DOHH2 (cell line): ENCODE results near the gene NCSTN.

Experiments used
- H3F3A ChIP-seq: fragments of 200-600 bp; sonication (generic), shearing (Covaris generic); 2 replicates; pipeline ENCODE4 v1.6.0; 2016; ENCODE audit warnings: antibody characterized with exemption, mild to moderate bottlenecking; ENCODE audit not compliant: control insufficient read depth, insufficient read depth
- H3K27ac ChIP-seq: fragments of 200-600 bp; sonication (generic); 2 replicates; pipeline ENCODE4 v1.5.1; 2014; ENCODE audit warnings: low read depth, mild to moderate bottlenecking, low read length, moderate library complexity
- H3K27me3 ChIP-seq: fragments of 200-600 bp; sonication (generic); 2 replicates; pipeline ENCODE4 v1.6.1; 2014; ENCODE audit warnings: mild to moderate bottlenecking, low read length, mixed read lengths; ENCODE audit not compliant: control insufficient read depth
- H3K36me3 ChIP-seq: fragments of 200-600 bp; sonication (generic); 2 replicates; pipeline ENCODE4 v1.6.1; 2014; ENCODE audit warnings: mild to moderate bottlenecking, low read length, moderate library complexity, mixed read lengths; ENCODE audit not compliant: control insufficient read depth
- H3K4me1 ChIP-seq: fragments of 200-600 bp; sonication (generic); 2 replicates; pipeline ENCODE4 v1.6.1; 2014; ENCODE audit warnings: mild to moderate bottlenecking, low read length, mixed read lengths; ENCODE audit not compliant: control insufficient read depth
- H3K4me2 ChIP-seq: fragments of 200-600 bp; sonication (generic); 2 replicates; pipeline ENCODE4 v1.6.0; 2014; ENCODE audit warnings: mild to moderate bottlenecking, low read length, moderate library complexity
- H3K4me3 ChIP-seq: fragments of 200-600 bp; sonication (generic); 2 replicates; pipeline ENCODE4 v1.5.1; 2014; ENCODE audit warnings: mild to moderate bottlenecking, low read length, mixed read lengths
- H3K79me2 ChIP-seq: fragments of 200-600 bp; sonication (generic); 2 replicates; pipeline ENCODE4 v1.6.1; 2014; ENCODE audit warnings: mild to moderate bottlenecking, low read length, mixed read lengths; ENCODE audit not compliant: control insufficient read depth
- H3K9me2 ChIP-seq: fragments of 200-600 bp; sonication (generic); replicated peaks from 2 replicates; pipeline ENCODE4 v1.6.1; 2014; ENCODE audit warnings: mild to moderate bottlenecking, low read length, mixed read lengths; ENCODE audit not compliant: control insufficient read depth
- H3K9me3 ChIP-seq: fragments of 200-600 bp; sonication (generic); 2 replicates; pipeline ENCODE4 v1.6.1; 2014; ENCODE audit warnings: antibody characterized with exemption, low read length, mixed read lengths; ENCODE audit not compliant: control insufficient read depth, insufficient read depth
- H4K20me1 ChIP-seq: fragments of 200-600 bp; sonication (generic); 2 replicates; pipeline ENCODE4 v1.6.0; 2014; ENCODE audit warnings: low read depth, mild to moderate bottlenecking, antibody characterized with exemption, low read length, moderate library complexity; ENCODE audit not compliant: control insufficient read depth, insufficient read depth
- CTCF ChIP-seq: fragments of 200-600 bp; sonication (generic); IDR thresholded peaks from one replicate; pipeline ENCODE4 v1.5.1; 2014; ENCODE audit warnings: antibody characterized with exemption, mild to moderate bottlenecking, low read depth, low read length; ENCODE audit not compliant: poor library complexity, severe bottlenecking
- EZH2phosphoT487 ChIP-seq: fragments of 200-600 bp; sonication (generic); IDR thresholded peaks from 2 replicates; pipeline ENCODE4 v1.6.1; 2017; ENCODE audit warnings: borderline replicate concordance, mild to moderate bottlenecking, antibody characterized with exemption, low read length, moderate library complexity, mixed read lengths

NCSTN gene

GRCh38 chr1:160404094-160404493 is 60.9 kb downstream of the NCSTN start:
- H3F3A ChIP-seq: no peaks in the 10 kb centered on the region
- peaks cover 46% of the 10 kb centered on the region for H3K27me3 ChIP-seq
- H4K20me1 ChIP-seq: no peaks in the 10 kb centered on the region
- no peak overlapping the region for H3K4me3 ChIP-seq
- H3K9me2 ChIP-seq: no peaks in the 10 kb centered on the region
- H3K36me3 ChIP-seq: no peaks in the 10 kb centered on the region
- no peak overlapping the region for H3K27ac ChIP-seq
- H3K4me1 ChIP-seq: peaks cover 12% of the 10 kb centered on the region
- H3K9me3 ChIP-seq: no peaks in the 10 kb centered on the region
- TF ChIP-seq CTCF (no peak), EZH2phosphoT487 (no peak)
- no peaks in the 10 kb centered on the region for H3K79me2 ChIP-seq
- no peak overlapping the region for H3K4me2 ChIP-seq

GRCh38 chr1:160405331-160405877 is 62.2 kb downstream of the NCSTN start:
- no peaks in the 10 kb centered on the region for H3K36me3 ChIP-seq
- no peaks in the 10 kb centered on the region for H3K79me2 ChIP-seq
- no peaks in the 10 kb centered on the region for H3K9me3 ChIP-seq
- no peaks in the 10 kb centered on the region for H3K9me2 ChIP-seq
- TF ChIP-seq CTCF (no peak), EZH2phosphoT487 (no peak)
- no peak overlapping the region for H3K27ac ChIP-seq
- H3K4me3 ChIP-seq: no peak overlapping the region
- no peaks in the 10 kb centered on the region for H3F3A ChIP-seq
- H4K20me1 ChIP-seq: no peaks in the 10 kb centered on the region
- no peak overlapping the region for H3K4me2 ChIP-seq
- peaks cover 37% of the 10 kb centered on the region for H3K27me3 ChIP-seq
- H3K4me1 ChIP-seq: peaks cover 10% of the 10 kb centered on the region

- H4K20me1 ChIP-seq: no peaks in the 10 kb centered on the region
- no peaks in the 10 kb centered on the region for H3K9me3 ChIP-seq
- no peak for TF ChIP-seq EZH2phosphoT487
- no peak for TF ChIP-seq CTCF
- peaks cover 28% of the 10 kb centered on the region for H3K27me3 ChIP-seq
- H3K79me2 ChIP-seq: no peaks in the 10 kb centered on the region
- H3K4me3 ChIP-seq: no peak overlapping the region
- H3K4me2 ChIP-seq: no peak overlapping the region
- H3K36me3 ChIP-seq: no peaks in the 10 kb centered on the region
- no peaks in the 10 kb centered on the region for H3K9me2 ChIP-seq
- H3K27ac ChIP-seq: no peak overlapping the region
- H3F3A ChIP-seq: no peaks in the 10 kb centered on the region
- H3K4me1 ChIP-seq: peaks cover under 1% of the 10 kb centered on the region
These were observed 63.2 kb downstream of the NCSTN start for GRCh38 chr1:160406131-160406968.
